Fibroblast of lung (primary cell): ENCODE measurements around the gene DMXL2.

Source experiments
- EZH2 ChIP-seq: IDR thresholded peaks from 2 replicates; pipeline ENCODE4 v1.5.1; 2012; ENCODE audit warnings: low read length, control low read depth, mild to moderate bottlenecking; ENCODE audit errors: missing control alignments
- TF ChIP-seq, protein P1 (sequence below), 2 donors: IDR thresholded peaks in 1 of 2; conservative IDR thresholded peaks in 1 of 2; 1 replicate in 1 of 2; 2 replicates in 1 of 2; pipeline ENCODE4 v1.5.1; 2011 to 2012; ENCODE audit warnings: low read length in 2 of 2, control low read depth in 1 of 2, inconsistent platforms in 1 of 2, low read depth in 1 of 2, mild to moderate bottlenecking in 1 of 2

DNA sequence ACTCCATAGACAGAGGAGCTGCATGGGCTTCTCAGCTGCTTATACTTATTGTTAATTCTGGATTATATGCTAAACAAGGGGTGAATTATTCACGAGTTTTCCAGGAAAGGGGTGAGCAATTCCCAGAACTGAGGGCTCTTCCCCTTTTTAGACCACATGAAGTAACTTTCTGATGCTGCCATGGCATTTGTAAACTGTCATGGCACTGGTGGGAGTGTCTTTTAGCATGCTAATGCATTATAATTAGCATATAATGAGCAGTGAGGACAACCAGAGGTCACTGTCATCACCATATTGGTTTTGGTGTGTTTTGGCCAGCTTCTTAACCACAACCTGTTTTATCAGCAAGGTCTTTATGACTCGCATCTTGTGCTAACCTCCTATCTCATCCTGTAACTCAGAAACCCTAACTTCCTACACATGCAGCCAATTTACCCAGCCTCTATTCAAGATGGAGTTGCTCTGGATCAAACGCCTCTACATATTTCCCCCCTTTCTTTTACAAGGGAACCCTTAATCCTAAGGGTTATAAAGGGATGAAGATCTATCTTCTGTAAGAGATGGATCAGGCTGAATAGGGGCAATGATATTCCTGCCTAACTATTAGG is 12.1 kb upstream of the DMXL2 start:
- TF ChIP-seq, protein P1, sequence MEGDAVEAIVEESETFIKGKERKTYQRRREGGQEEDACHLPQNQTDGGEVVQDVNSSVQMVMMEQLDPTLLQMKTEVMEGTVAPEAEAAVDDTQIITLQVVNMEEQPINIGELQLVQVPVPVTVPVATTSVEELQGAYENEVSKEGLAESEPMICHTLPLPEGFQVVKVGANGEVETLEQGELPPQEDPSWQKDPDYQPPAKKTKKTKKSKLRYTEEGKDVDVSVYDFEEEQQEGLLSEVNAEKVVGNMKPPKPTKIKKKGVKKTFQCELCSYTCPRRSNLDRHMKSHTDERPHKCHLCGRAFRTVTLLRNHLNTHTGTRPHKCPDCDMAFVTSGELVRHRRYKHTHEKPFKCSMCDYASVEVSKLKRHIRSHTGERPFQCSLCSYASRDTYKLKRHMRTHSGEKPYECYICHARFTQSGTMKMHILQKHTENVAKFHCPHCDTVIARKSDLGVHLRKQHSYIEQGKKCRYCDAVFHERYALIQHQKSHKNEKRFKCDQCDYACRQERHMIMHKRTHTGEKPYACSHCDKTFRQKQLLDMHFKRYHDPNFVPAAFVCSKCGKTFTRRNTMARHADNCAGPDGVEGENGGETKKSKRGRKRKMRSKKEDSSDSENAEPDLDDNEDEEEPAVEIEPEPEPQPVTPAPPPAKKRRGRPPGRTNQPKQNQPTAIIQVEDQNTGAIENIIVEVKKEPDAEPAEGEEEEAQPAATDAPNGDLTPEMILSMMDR (conservative IDR thresholded peaks at IDR 0.05 in 1 of 2, IDR thresholded peaks at IDR 0.05 in 1 of 2; ENCODE audit: low read depth in 1 of 2, low read length in 2 of 2) = no peak
- no peak for TF ChIP-seq EZH2
